GM12878 (cell line): ENCODE data around the gene CFLAR. TPM values are rescaled to one million over a fixed set of nuclear protein-coding genes. Genes with fewer than 3 reads are reported as not detected.

ENCODE experiments used
- CREB1 ChIP-seq: IDR thresholded peaks from 2 replicates; pipeline ENCODE4 v1.6.1; 2012; ENCODE audit warnings: low read depth, mild to moderate bottlenecking, inconsistent platforms
- DPF2 ChIP-seq: fragments of 450-650 bp; IDR thresholded peaks from 2 replicates; pipeline ENCODE4 v1.6.1; 2017; ENCODE audit warnings: mild to moderate bottlenecking
- FOS ChIP-seq: IDR thresholded peaks from 3 replicates; pipeline ENCODE4 v1.6.1; 2011; ENCODE audit warnings: borderline replicate concordance; ENCODE audit not compliant: insufficient read length; ENCODE audit errors: extremely low read depth
- HDGF ChIP-seq: fragments of 450-650 bp; IDR thresholded peaks from 2 replicates; pipeline ENCODE4 v1.6.1; 2016; ENCODE audit warnings: antibody characterized with exemption
- PAX5 ChIP-seq: IDR thresholded peaks from 2 replicates; pipeline ENCODE4 v1.6.1; 2011; ENCODE audit warnings: low read depth, low read length, borderline replicate concordance
- RFX5 ChIP-seq: IDR thresholded peaks from 2 replicates; pipeline ENCODE4 v1.6.1; 2011; ENCODE audit warnings: low read depth, low read length, improper control_type of control experiment
- SMARCA5 ChIP-seq: fragments of 450-650 bp; IDR thresholded peaks from 2 replicates; pipeline ENCODE4 v1.6.1; 2017; ENCODE audit warnings: mild to moderate bottlenecking
- SREBF2 ChIP-seq: IDR thresholded peaks from 2 replicates; pipeline ENCODE4 v1.6.1; 2012; ENCODE audit warnings: mild to moderate bottlenecking, low read length
- STAT3 ChIP-seq: IDR thresholded peaks from 2 replicates; pipeline ENCODE4 v1.6.1; 2011; ENCODE audit warnings: low read depth, low read length, improper control_type of control experiment
- SUZ12 ChIP-seq: fragments of 200-600 bp; sonication (generic); IDR thresholded peaks from one replicate; pipeline ENCODE4 v1.6.1; 2018; ENCODE audit warnings: antibody characterized with exemption, mild to moderate bottlenecking; ENCODE audit not compliant: unreplicated experiment
- ZNF384 ChIP-seq: IDR thresholded peaks from 2 replicates; pipeline ENCODE4 v1.6.1; 2012; ENCODE audit warnings: low read depth, mild to moderate bottlenecking, low read length, improper control_type of control experiment, borderline replicate concordance
- ZZZ3 ChIP-seq: IDR thresholded peaks from 2 replicates; pipeline ENCODE4 v1.6.1; 2011; ENCODE audit warnings: low read depth; ENCODE audit not compliant: control insufficient read depth, insufficient read length
- polyA plus RNA-seq, 11 experiments: library from polyadenylated mRNA; depleted of rRNA in 4 of 11; unstranded in 6 of 11; stranded (reverse) in 5 of 11; fragments of >200 nt; fragmentation: Nextera tagmentation in 4 of 11; fragmentation: Illumina TruSeq in 1 of 11; extraction: Ambion mirVana in 4 of 11; extraction: Trizol in 1 of 11; gene quantifications; 1 replicate in 1 of 11; 2 replicates in 10 of 11; pipeline versions ENCODE4 v1.2.1 to v1.2.3, GENCODE V29; 2011 to 2016; ENCODE audit warnings: inconsistent platforms in 2 of 11, missing spikeins in 2 of 11, low read depth in 1 of 11
- total RNA-seq, 4 experiments: library from RNA; depleted of rRNA in 3 of 4; stranded (reverse); fragments of >200 nt in 3 of 4; fragmentation: Illumina TruSeq in 1 of 4; extraction: Trizol in 1 of 4; gene quantifications; 2 replicates each; pipeline versions ENCODE4 v1.2.1 to v1.2.3, GENCODE V29; 2013 to 2021
- TF ChIP-seq, protein P1 (sequence below): fragments of 450-650 bp; formaldehyde crosslinking; IDR thresholded peaks from 2 replicates; pipeline ENCODE4 v1.5.0; 2022; ENCODE audit warnings: mild to moderate bottlenecking, missing genetic modification characterization
- TF ChIP-seq, protein P2 (sequence below): fragments of 450-650 bp; IDR thresholded peaks from 2 replicates; pipeline ENCODE4 v1.6.1; 2017; ENCODE audit warnings: mild to moderate bottlenecking, moderate library complexity
- TF ChIP-seq, protein P3 (sequence below): IDR thresholded peaks from 2 replicates; pipeline ENCODE4 v1.6.1; 2012; ENCODE audit warnings: low read length, inconsistent platforms
- TF ChIP-seq, protein P4 (sequence below): IDR thresholded peaks from 2 replicates; pipeline ENCODE4 v1.6.1; 2012; ENCODE audit warnings: low read depth, low read length, improper control_type of control experiment
- TF ChIP-seq, protein P5 (sequence below): fragments of 450-650 bp; IDR thresholded peaks from 2 replicates; pipeline ENCODE4 v1.6.1; 2017; ENCODE audit warnings: mild to moderate bottlenecking, moderate library complexity

The CFLAR gene
- total and polyA plus RNA-seq, 10 of the 15 experiments (the other 5 are each of a cell fraction or from before 2014, with no cell fraction given): 80.6 to 181 (median 101) TPM

DNA sequence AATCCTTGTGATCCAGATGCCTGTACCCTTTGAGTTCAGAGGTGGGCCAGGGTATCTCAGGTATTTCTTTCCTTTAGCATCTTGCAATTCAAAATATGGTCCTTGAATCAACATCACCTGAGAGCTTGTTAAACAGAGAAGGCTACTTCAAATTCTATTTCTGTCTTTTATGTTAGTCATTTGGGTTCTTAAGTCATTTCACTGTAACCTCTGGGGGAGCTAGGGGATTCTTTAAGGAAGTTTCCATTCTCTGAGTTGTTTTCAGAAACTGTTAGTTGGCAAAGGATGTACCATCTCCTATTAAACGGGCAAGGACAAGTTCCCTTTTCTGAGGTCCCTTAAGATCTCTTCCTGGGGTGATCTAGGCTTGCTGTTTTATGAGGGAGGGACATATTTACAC lies 16.6 kb downstream of the CFLAR start (continued):
- TF ChIP-seq, protein P1, sequence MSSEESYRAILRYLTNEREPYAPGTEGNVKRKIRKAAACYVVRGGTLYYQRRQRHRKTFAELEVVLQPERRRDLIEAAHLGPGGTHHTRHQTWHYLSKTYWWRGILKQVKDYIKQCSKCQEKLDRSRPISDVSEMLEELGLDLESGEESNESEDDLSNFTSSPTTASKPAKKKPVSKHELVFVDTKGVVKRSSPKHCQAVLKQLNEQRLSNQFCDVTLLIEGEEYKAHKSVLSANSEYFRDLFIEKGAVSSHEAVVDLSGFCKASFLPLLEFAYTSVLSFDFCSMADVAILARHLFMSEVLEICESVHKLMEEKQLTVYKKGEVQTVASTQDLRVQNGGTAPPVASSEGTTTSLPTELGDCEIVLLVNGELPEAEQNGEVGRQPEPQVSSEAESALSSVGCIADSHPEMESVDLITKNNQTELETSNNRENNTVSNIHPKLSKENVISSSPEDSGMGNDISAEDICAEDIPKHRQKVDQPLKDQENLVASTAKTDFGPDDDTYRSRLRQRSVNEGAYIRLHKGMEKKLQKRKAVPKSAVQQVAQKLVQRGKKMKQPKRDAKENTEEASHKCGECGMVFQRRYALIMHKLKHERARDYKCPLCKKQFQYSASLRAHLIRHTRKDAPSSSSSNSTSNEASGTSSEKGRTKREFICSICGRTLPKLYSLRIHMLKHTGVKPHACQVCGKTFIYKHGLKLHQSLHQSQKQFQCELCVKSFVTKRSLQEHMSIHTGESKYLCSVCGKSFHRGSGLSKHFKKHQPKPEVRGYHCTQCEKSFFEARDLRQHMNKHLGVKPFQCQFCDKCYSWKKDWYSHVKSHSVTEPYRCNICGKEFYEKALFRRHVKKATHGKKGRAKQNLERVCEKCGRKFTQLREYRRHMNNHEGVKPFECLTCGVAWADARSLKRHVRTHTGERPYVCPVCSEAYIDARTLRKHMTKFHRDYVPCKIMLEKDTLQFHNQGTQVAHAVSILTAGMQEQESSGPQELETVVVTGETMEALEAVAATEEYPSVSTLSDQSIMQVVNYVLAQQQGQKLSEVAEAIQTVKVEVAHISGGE (CRISPR knock-in tag): no peak
- TF ChIP-seq, protein P2, sequence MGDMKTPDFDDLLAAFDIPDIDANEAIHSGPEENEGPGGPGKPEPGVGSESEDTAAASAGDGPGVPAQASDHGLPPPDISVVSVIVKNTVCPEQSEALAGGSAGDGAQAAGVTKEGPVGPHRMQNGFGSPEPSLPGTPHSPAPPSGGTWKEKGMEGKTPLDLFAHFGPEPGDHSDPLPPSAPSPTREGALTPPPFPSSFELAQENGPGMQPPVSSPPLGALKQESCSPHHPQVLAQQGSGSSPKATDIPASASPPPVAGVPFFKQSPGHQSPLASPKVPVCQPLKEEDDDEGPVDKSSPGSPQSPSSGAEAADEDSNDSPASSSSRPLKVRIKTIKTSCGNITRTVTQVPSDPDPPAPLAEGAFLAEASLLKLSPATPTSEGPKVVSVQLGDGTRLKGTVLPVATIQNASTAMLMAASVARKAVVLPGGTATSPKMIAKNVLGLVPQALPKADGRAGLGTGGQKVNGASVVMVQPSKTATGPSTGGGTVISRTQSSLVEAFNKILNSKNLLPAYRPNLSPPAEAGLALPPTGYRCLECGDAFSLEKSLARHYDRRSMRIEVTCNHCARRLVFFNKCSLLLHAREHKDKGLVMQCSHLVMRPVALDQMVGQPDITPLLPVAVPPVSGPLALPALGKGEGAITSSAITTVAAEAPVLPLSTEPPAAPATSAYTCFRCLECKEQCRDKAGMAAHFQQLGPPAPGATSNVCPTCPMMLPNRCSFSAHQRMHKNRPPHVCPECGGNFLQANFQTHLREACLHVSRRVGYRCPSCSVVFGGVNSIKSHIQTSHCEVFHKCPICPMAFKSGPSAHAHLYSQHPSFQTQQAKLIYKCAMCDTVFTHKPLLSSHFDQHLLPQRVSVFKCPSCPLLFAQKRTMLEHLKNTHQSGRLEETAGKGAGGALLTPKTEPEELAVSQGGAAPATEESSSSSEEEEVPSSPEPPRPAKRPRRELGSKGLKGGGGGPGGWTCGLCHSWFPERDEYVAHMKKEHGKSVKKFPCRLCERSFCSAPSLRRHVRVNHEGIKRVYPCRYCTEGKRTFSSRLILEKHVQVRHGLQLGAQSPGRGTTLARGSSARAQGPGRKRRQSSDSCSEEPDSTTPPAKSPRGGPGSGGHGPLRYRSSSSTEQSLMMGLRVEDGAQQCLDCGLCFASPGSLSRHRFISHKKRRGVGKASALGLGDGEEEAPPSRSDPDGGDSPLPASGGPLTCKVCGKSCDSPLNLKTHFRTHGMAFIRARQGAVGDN: peak; percentile 34; the same call in 1 of the 2 replicates
- TF ChIP-seq ZNF384 (no peak), PAX5 (no peak), ZZZ3 (no peak), FOS (no peak), SREBF2 (no peak), STAT3 (no peak), HDGF (no peak), DPF2 (no peak), RFX5 (no peak), SMARCA5 (no peak), CREB1 (peak; percentile 50; the same call in 1 of the 2 replicates), SUZ12 (no peak)
- TF ChIP-seq, protein P3, sequence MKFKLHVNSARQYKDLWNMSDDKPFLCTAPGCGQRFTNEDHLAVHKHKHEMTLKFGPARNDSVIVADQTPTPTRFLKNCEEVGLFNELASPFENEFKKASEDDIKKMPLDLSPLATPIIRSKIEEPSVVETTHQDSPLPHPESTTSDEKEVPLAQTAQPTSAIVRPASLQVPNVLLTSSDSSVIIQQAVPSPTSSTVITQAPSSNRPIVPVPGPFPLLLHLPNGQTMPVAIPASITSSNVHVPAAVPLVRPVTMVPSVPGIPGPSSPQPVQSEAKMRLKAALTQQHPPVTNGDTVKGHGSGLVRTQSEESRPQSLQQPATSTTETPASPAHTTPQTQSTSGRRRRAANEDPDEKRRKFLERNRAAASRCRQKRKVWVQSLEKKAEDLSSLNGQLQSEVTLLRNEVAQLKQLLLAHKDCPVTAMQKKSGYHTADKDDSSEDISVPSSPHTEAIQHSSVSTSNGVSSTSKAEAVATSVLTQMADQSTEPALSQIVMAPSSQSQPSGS: peak; percentile 88
- TF ChIP-seq, protein P4, sequence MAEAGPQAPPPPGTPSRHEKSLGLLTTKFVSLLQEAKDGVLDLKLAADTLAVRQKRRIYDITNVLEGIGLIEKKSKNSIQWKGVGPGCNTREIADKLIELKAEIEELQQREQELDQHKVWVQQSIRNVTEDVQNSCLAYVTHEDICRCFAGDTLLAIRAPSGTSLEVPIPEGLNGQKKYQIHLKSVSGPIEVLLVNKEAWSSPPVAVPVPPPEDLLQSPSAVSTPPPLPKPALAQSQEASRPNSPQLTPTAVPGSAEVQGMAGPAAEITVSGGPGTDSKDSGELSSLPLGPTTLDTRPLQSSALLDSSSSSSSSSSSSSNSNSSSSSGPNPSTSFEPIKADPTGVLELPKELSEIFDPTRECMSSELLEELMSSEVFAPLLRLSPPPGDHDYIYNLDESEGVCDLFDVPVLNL: no peak
- TF ChIP-seq, protein P5, sequence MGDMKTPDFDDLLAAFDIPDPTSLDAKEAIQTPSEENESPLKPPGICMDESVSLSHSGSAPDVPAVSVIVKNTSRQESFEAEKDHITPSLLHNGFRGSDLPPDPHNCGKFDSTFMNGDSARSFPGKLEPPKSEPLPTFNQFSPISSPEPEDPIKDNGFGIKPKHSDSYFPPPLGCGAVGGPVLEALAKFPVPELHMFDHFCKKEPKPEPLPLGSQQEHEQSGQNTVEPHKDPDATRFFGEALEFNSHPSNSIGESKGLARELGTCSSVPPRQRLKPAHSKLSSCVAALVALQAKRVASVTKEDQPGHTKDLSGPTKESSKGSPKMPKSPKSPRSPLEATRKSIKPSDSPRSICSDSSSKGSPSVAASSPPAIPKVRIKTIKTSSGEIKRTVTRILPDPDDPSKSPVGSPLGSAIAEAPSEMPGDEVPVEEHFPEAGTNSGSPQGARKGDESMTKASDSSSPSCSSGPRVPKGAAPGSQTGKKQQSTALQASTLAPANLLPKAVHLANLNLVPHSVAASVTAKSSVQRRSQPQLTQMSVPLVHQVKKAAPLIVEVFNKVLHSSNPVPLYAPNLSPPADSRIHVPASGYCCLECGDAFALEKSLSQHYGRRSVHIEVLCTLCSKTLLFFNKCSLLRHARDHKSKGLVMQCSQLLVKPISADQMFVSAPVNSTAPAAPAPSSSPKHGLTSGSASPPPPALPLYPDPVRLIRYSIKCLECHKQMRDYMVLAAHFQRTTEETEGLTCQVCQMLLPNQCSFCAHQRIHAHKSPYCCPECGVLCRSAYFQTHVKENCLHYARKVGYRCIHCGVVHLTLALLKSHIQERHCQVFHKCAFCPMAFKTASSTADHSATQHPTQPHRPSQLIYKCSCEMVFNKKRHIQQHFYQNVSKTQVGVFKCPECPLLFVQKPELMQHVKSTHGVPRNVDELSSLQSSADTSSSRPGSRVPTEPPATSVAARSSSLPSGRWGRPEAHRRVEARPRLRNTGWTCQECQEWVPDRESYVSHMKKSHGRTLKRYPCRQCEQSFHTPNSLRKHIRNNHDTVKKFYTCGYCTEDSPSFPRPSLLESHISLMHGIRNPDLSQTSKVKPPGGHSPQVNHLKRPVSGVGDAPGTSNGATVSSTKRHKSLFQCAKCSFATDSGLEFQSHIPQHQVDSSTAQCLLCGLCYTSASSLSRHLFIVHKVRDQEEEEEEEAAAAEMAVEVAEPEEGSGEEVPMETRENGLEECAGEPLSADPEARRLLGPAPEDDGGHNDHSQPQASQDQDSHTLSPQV: no peak
